ENCODE data around the gene AK6.
"Not testable (repeated sequence)": the region's sequence is repeated elsewhere in the genome, so short reads cannot be mapped to it uniquely, and the experiment has no call there.

The AK6 gene

DNA sequence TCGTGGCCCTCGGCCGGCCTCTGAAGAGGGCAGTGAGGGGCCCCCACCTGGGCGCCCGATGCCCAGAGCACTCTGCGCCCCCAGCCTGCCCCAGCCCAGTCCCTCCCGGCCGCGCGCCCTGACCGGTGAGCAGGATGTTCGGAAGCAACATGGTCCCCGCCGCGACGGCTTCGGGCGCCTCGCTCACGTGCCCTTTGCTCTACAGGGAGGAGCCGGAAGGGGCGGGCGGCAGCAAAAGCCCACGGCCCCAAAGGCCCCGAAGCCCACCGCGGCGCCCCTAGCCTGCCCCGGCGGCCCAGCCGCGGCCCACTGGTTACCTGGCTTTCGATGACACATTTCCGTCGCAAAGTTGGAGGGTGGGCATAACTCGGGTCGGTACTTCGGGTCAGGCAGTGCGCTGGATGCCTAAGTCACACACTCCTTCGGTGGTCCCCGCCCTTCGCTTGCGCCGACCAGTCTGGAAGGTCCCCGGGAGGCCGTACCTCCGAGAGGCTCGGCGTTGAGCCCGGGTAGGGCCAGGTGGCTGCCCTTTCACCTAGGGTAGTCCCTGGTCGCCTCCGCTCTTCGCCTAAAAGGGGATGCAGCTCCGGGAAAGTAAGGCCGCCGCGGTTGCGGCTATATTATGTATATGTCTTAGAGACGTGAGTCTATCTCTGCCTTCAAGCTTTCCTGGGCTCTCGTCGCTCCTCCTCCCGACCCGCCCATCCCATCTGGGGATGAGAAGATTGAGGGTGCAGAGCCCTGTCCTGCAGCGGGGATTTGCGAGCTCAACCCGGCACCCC is at the start of gene AK6, which contains the start of the genes RAD17 and TAF9:
AK6 (minus strand) TSS at position 181 of the 782 bp plus-strand sequence; CDS start at position 151, 30 bp downstream.
RAD17 (plus strand) TSS at position 479 of the 782 bp plus-strand sequence. CDS start 2,391 bp downstream, outside the sequence.
TAF9 (minus strand) TSS at position 181 of the 782 bp plus-strand sequence. CDS start 3,783 bp downstream, outside the sequence.
- peak; percentile 91 for DNase-seq

- DNase-seq = no peak
These were observed 49.2 kb upstream of the AK6 start for GRCh38 chr5:69418554-69418953.

DNA sequence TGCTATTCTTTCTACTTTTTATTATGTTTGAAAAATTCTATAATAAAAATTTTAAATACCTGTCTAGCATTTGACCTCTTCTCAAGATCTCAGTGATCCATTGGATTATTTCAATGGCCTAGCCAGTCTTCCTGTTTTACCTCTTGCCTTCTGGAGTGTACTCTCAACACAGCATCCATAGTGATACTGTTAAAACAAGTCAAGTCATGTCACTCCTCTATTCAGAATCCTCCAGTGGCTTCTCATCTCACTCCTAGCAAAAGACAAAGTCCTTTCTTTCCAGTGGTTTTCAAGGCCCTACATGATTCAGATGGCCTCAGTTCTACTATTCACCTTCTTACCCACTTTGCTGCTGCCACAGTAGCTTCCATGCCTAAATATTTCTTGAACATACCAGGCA is 47.4 kb upstream of the AK6 start:
- no peak for DNase-seq

GRCh38 chr5:69416180-69416579 is 46.9 kb upstream of the AK6 start:
- DNase-seq = no peak

- no peak for DNase-seq
These were observed 46.3 kb upstream of the AK6 start for GRCh38 chr5:69415584-69415958.

- peak; percentile 53 for DNase-seq
These were observed 45.7 kb upstream of the AK6 start, which contains the start of gene MARVELD2 for GRCh38 chr5:69414885-69415583. MARVELD2 (plus strand) TSS chr5:69415116; CDS start chr5:69419386, 4,270 bp downstream.

DNA sequence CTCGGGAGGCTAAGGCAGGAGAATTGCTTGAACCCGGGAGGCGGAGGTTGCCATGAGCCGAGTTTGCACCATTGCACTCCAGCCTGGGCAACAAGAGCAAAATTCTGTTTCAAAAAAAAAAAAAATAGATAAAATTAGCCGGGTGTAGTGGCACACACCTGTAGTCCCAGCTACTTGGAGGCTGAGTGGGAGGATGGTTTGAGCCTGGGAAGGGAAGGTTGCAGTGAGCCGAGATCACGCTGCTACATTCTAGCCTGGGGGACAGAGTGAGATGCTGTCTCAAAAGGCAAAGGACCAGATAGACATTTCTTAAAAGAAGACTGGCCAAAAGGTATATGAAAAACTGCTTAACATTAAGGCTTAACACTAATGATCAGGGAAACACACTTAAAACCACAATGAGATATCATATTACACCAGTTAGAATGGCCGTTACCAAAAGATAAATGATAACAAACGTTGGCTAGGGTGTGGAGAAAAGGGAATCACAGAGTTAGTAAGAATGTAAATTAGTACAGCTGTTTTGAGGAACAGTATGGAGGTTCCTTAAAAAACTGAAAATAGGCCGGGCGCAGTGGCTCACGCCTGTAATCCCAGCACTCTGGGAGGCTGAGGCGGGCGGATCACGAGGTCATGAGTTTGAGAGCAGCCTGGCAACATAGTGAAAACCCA is 35.5 kb upstream of the AK6 start:
- DNase-seq = no peak

GRCh38 chr5:69378376-69378775 is 9.1 kb upstream of the AK6 start:
- no peak for DNase-seq

GRCh38 chr5:69374911-69375446 is 5.7 kb upstream of the AK6 start:
- DNase-seq = no peak

- DNase-seq = no peak
These were observed 3.1 kb upstream of the AK6 start for GRCh38 chr5:69372394-69372793.

DNA sequence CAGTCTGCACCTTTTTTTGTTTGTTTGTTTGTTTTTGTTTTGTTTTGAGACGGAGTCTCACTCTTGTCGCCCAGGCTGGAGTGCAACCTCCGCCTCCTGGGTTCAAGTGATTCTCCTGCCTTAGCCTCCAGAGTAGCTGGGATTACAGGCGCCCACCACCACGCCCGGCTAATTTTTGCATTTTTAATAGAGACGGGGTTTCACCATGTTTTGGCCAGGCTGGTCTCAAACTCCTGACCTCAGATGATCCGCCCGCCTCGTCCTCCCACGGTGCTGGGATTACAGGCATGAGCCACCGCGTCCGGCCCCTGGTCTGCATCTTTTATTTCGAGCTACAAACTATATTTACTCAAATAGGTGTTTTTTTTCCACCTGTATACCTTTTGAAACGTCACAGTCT is 1.0 kb upstream of the AK6 start:
- not testable (repeated sequence) for DNase-seq

DNA sequence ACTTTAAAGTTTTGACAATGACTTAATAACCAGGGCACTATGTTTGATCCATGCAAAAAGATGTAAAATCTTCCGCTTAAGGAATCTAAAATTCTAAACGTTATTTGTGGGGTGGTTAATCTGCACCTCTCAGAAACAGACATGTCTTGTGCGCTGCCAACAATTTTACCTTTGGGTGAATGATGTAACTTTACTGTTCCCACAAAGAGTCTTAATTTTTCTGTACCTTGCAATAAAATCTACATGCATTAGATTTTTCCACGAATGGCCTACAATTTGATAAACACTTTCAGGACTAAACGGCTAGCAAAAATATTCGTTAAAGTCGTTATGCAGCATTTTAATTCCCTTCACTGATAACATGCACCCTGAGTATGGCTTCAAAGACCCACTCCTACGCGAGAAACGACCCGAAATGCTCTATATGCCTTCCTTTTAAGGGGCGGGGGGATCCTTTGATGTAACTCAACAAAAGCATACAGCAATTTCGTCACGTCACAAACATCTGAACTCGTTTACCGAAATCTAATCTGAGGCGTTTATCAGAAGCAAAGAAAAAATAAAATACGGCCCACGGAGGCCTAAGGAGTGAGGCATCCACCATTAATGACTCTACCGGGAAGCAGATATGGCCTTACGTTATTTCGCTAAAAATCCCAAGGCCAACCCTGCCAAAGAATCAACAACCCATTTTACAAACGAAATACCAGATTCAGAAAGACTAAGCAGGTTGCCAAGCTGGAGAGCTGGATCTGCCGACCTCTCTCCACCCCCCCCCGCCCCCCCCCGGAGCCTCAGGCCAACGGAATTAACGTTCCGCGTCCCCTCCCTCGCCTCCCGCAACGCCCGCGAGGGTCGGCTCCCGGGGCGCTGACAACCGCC is 621 bp downstream of the AK6 start:
- DNase-seq = peak; percentile 14

GRCh38 chr5:69367697-69368279 is 1.5 kb downstream of the AK6 start:
- no peak for DNase-seq

- no peak for DNase-seq
These were observed 4.5 kb downstream of the AK6 start for GRCh38 chr5:69364850-69365249.

GRCh38 chr5:69364414-69364813 is 4.9 kb downstream of the AK6 start:
- DNase-seq = no peak

DNA sequence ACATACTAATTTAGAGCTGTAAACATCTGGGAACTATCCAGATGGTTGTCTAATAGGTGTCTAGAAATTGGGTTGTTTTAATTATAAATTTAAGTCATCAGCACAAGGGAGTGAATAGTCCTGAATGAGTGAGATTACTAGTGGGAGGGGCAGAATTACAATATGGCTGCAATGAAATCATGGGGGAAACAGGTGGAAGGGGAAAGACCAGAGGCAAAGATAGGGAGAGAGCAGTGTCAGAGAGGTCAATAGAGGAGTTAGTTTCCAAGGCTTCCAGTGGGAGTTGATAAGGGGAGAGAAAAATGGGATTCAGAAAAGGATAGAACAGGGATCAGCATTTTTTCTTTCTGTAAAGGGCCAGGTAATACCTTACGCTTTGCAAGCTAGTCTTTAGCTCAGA is 8.9 kb downstream of the AK6 start:
- no peak for DNase-seq

- no peak for DNase-seq
These were observed 9.6 kb downstream of the AK6 start for GRCh38 chr5:69359699-69360098.

DNA sequence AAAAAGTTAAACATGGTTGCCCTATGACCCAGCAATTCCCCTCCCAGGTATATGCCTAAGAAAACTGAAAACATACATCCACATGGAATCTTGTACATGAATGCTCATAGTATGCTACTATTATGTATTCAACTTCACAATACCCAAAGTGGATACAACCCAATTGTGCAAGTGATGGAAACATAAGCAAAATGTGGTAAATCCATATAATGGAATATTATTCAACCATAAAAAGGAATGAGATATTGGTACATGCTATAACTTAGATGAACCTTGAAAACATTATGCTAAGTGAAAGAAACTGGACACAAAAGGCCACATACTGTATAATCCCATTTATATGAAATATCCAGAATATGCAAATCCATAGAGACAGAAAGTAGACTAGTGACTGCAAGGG is 18.7 kb downstream of the AK6 start:
- no peak for DNase-seq

- DNase-seq = no peak
These were observed 26.2 kb downstream of the AK6 start for GRCh38 chr5:69343083-69343482.

DNA sequence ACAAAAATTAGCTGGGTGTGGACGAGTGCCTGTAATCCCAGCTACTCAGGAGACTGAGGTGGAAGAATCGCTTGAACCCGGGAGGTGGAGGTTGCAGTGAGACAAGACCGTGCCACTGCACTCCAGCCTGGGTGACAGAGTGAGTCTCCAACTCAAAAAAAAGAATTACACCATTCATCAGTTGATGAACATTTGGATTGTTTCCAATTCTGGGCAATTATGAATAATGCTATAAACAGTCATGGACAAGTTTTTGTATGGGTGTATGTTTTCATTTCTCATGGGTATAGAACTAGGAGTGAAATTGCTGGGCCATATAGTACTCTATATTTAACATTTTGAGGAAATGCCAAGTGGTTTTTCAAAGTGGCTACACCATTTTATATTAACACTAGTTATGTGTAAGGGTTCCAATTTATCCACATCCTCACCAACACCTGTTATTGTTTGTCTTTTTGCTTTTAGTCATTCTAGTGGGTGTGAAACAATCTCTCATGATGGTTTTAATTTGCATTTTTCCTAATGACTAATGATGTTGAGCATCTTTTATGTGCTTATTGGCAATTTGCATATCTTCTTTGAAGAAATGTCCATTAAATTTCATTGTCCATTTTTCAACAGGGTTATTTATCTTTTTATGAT is 27.7 kb downstream of the AK6 start:
- no peak for DNase-seq

GRCh38 chr5:69335341-69335935 is 33.9 kb downstream of the AK6 start:
- no peak for DNase-seq
